HG03521 (cell line): ENCODE data around the gene RNF227.

Experiments used
- ATAC-seq: cut with Tn5 transposase; IDR thresholded peaks from one replicate; pipeline ENCODE4 v1.9.1; 2021; ENCODE audit warnings: mild to moderate bottlenecking, moderate library complexity; ENCODE audit not compliant: unreplicated experiment

Gene RNF227

GRCh38 chr17:7930841-7931631, 14.9 kb upstream of the RNF227 start:
- ATAC-seq, result no peak

- no peak for ATAC-seq
These were observed 13.3 kb upstream of the RNF227 start, which contains the start of gene KCNAB3 for GRCh38 chr17:7929158-7930023. Gene KCNAB3, minus strand, starts transcription at chr17:7929856. Its CDS starts 421 bp downstream, at chr17:7929435.

- ATAC-seq, result no peak
These were observed 11.5 kb upstream of the RNF227 start for GRCh38 chr17:7927596-7927995.

- ATAC-seq, result no peak
These were observed 6.9 kb upstream of the RNF227 start for GRCh38 chr17:7922845-7923628.

GRCh38 chr17:7922269-7922844, 6.3 kb upstream of the RNF227 start:
- no peak for ATAC-seq

- no peak for ATAC-seq
These were observed 719 bp upstream of the RNF227 start for GRCh38 chr17:7916808-7917207.

- ATAC-seq, result no peak
These were observed 245 bp upstream of the RNF227 start for GRCh38 chr17:7916385-7916682.

GRCh38 chr17:7915179-7915610, 894 bp downstream of the RNF227 start:
- ATAC-seq, result peak; percentile 28

- no peak for ATAC-seq
These were observed 3.1 kb downstream of the RNF227 start for GRCh38 chr17:7912927-7913524.

GRCh38 chr17:7911116-7911515, 5.0 kb downstream of the RNF227 start:
- no peak for ATAC-seq

- no peak for ATAC-seq
These were observed 5.4 kb downstream of the RNF227 start for GRCh38 chr17:7910711-7911110.

GRCh38 chr17:7910281-7910680, 5.8 kb downstream of the RNF227 start:
- no peak for ATAC-seq

- ATAC-seq, result no peak
These were observed 7.0 kb downstream of the RNF227 start for GRCh38 chr17:7909089-7909488.

GRCh38 chr17:7903154-7904103, 12.7 kb downstream of the RNF227 start:
- no peak for ATAC-seq

- ATAC-seq, result no peak
These were observed 18.3 kb downstream of the RNF227 start for GRCh38 chr17:7897773-7898172.

GRCh38 chr17:7897090-7897489, 19.0 kb downstream of the RNF227 start:
- ATAC-seq, result no peak

- no peak for ATAC-seq
These were observed 21.2 kb downstream of the RNF227 start for GRCh38 chr17:7894866-7895265.

- no peak for ATAC-seq
These were observed 21.9 kb downstream of the RNF227 start for GRCh38 chr17:7894226-7894625.

GRCh38 chr17:7893187-7893880, 22.8 kb downstream of the RNF227 start:
- ATAC-seq, result no peak
